Activated CD4-positive, alpha-beta memory T cell treated with anti-CD3 and anti-CD28 coated beads for 36 hours (primary cell): ENCODE results near the gene RAPGEF4. TPM values are rescaled to one million over a fixed set of nuclear protein-coding genes. Genes with fewer than 3 reads are reported as not detected.
A peak's percentile ranks its signal among the peaks of the same experiment; 100 is the strongest.
"Not testable (repeated sequence)": the region's sequence is repeated elsewhere in the genome, so short reads cannot be mapped to it uniquely, and the experiment has no call there.

ENCODE experiments used
- CTCF ChIA-PET: fragments of 350-600 bp; sonication (Branson Sonifier 250); formaldehyde crosslinking; loops from one replicate; lab custom pipeline; 2021; ENCODE audit warnings: antibody characterized with exemption, inconsistent platforms; lab: Charles Lee
- POLR2A ChIA-PET: fragments of 350-600 bp; sonication (Branson Sonifier 250); formaldehyde crosslinking; loops from one replicate; lab custom pipeline; 2021; ENCODE audit warnings: antibody characterized with exemption; lab: Charles Lee
- DNase-seq: peaks from one replicate; pipeline ENCODE4 v3.0.0-alpha.2; 2020
- H3K27ac Mint-ChIP-seq: one replicate; pipeline ENCODE4 v1.8.0; 2021; ENCODE audit warnings: mixed read lengths
- H3K27me3 Mint-ChIP-seq: one replicate; pipeline ENCODE4 v1.8.0; 2021; ENCODE audit warnings: mixed read lengths
- H3K36me3 Mint-ChIP-seq: one replicate; pipeline ENCODE4 v1.8.0; 2021; ENCODE audit warnings: mixed read lengths
- H3K4me1 Mint-ChIP-seq: one replicate; pipeline ENCODE4 v1.8.0; 2021; ENCODE audit warnings: low read depth, mixed read lengths
- H3K4me3 Mint-ChIP-seq: one replicate; pipeline ENCODE4 v1.8.0; 2021; ENCODE audit warnings: mild to moderate bottlenecking, mixed read lengths
- H3K9me3 Mint-ChIP-seq: one replicate; pipeline ENCODE4 v1.8.0; 2021; ENCODE audit warnings: mixed read lengths
- intact Hi-C: fragments of 100-400 bp; cut with micrococcal nuclease; formaldehyde crosslinking; loops from one replicate; pipeline ENCODE4 v1.15.1; 2023
- total RNA-seq, 2 experiments: library from RNA; stranded (reverse); gene quantifications; one replicate each; pipeline ENCODE4 v1.2.3, GENCODE V29; 2021

The RAPGEF4 gene
- total RNA-seq, 2 experiments from 2014 or later: 0.21 TPM; not detected in 1

GRCh38 chr2:172734711-172735581 lies 699 bp upstream of the RAPGEF4 start:
- CTCF ChIA-PET: no interaction called here

GRCh38 chr2:172736424-172737174 lies 954 bp downstream of the RAPGEF4 start:
- intact Hi-C loops: no loop called here
- peaks cover 5% of the 10 kb centered on the region for H3K4me1 Mint-ChIP-seq
- peak overlapping the region; percentile 57 for H3K4me3 Mint-ChIP-seq
- CTCF ChIA-PET: no interaction called here
- no peak overlapping the region for H3K27ac Mint-ChIP-seq
- H3K36me3 Mint-ChIP-seq: no peaks in the 10 kb centered on the region
- peaks cover 49% of the 10 kb centered on the region for H3K27me3 Mint-ChIP-seq
- DNase-seq: no peak
- no peaks in the 10 kb centered on the region for H3K9me3 Mint-ChIP-seq
- POLR2A ChIA-PET: no interaction called here

More at GRCh38 chr2:172734711-172735581, 699 bp upstream of the RAPGEF4 start:
- intact Hi-C loops: no loop called here
- Mint-ChIP-seq H3K4me1 (peaks cover 5% of the 10 kb centered on the region), H3K27ac (no peak overlapping the region), H3K27me3 (peaks cover 51% of the 10 kb centered on the region), H3K4me3 (peak overlapping the region; percentile 30), H3K36me3 (no peaks in the 10 kb centered on the region), H3K9me3 (no peaks in the 10 kb centered on the region)
- DNase-seq: peak; percentile 37
- POLR2A ChIA-PET: no interaction called here

GRCh38 chr2:172739661-172740266 lies 4.1 kb downstream of the RAPGEF4 start:
- ChIA-PET POLR2A (no interaction called here), CTCF (no interaction called here)
- Mint-ChIP-seq H3K27ac (no peak overlapping the region), H3K4me1 (peaks cover 5% of the 10 kb centered on the region), H3K36me3 (no peaks in the 10 kb centered on the region), H3K27me3 (peaks cover 46% of the 10 kb centered on the region), H3K9me3 (peaks cover 7% of the 10 kb centered on the region), H3K4me3 (no peak overlapping the region)
- intact Hi-C loops: no loop called here
- DNase-seq: no peak

GRCh38 chr2:172740856-172741255 lies 5.2 kb downstream of the RAPGEF4 start:
- Mint-ChIP-seq H3K9me3 (peaks cover 7% of the 10 kb centered on the region), H3K27ac (no peak overlapping the region), H3K4me1 (peaks cover 5% of the 10 kb centered on the region), H3K4me3 (no peak overlapping the region), H3K27me3 (peaks cover 41% of the 10 kb centered on the region), H3K36me3 (no peaks in the 10 kb centered on the region)
- DNase-seq: no peak
- CTCF ChIA-PET: no interaction called here
- intact Hi-C loops: no loop called here
- POLR2A ChIA-PET: no interaction called here

- H3K9me3 Mint-ChIP-seq: peaks cover 7% of the 10 kb centered on the region
- no peak for DNase-seq
- ChIA-PET CTCF (no interaction called here), POLR2A (no interaction called here)
- no peaks in the 10 kb centered on the region for H3K36me3 Mint-ChIP-seq
- intact Hi-C loops: no loop called here
- H3K4me3 Mint-ChIP-seq: no peak overlapping the region
- no peak overlapping the region for H3K27ac Mint-ChIP-seq
- H3K27me3 Mint-ChIP-seq: peaks cover 28% of the 10 kb centered on the region
- no peaks in the 10 kb centered on the region for H3K4me1 Mint-ChIP-seq
These were observed 7.4 kb downstream of the RAPGEF4 start for GRCh38 chr2:172742931-172743540.

GRCh38 chr2:172743898-172744297 lies 8.3 kb downstream of the RAPGEF4 start:
- no peak for DNase-seq
- Mint-ChIP-seq H3K4me3 (no peak overlapping the region), H3K27ac (no peak overlapping the region), H3K4me1 (no peaks in the 10 kb centered on the region), H3K27me3 (peaks cover 22% of the 10 kb centered on the region), H3K9me3 (peaks cover 7% of the 10 kb centered on the region), H3K36me3 (no peaks in the 10 kb centered on the region)
- intact Hi-C loops: no loop called here
- ChIA-PET CTCF (no interaction called here), POLR2A (no interaction called here)

GRCh38 chr2:172745636-172746035 lies 10.0 kb downstream of the RAPGEF4 start:
- peaks cover 7% of the 10 kb centered on the region for H3K9me3 Mint-ChIP-seq

GRCh38 chr2:172748543-172748942 lies 12.9 kb downstream of the RAPGEF4 start:
- H3K27ac Mint-ChIP-seq, H3K4me3 Mint-ChIP-seq, H3K36me3 Mint-ChIP-seq, H3K9me3 Mint-ChIP-seq, POLR2A ChIA-PET, intact Hi-C loops, H3K4me1 Mint-ChIP-seq, DNase-seq, CTCF ChIA-PET: not testable (repeated sequence)
- H3K27me3 Mint-ChIP-seq: peaks cover 12% of the 10 kb centered on the region

More at GRCh38 chr2:172745636-172746035, 10.0 kb downstream of the RAPGEF4 start:
- ChIA-PET POLR2A (no interaction called here), CTCF (no interaction called here)
- Mint-ChIP-seq H3K4me3 (no peak overlapping the region), H3K27me3 (peaks cover 21% of the 10 kb centered on the region), H3K36me3 (no peaks in the 10 kb centered on the region), H3K27ac (no peak overlapping the region), H3K4me1 (no peaks in the 10 kb centered on the region)
- intact Hi-C loops: no loop called here
- no peak for DNase-seq

- Mint-ChIP-seq H3K4me3 (no peak overlapping the region), H3K36me3 (no peaks in the 10 kb centered on the region), H3K27ac (no peak overlapping the region), H3K4me1 (no peaks in the 10 kb centered on the region), H3K9me3 (peaks cover 2% of the 10 kb centered on the region), H3K27me3 (peaks cover 10% of the 10 kb centered on the region)
- POLR2A ChIA-PET: no interaction called here
- intact Hi-C loops: no loop called here
- CTCF ChIA-PET: no interaction called here
- no peak for DNase-seq
These were observed 13.7 kb downstream of the RAPGEF4 start for GRCh38 chr2:172749388-172749787.

- H3K9me3 Mint-ChIP-seq: no peaks in the 10 kb centered on the region
- H3K27ac Mint-ChIP-seq: no peak overlapping the region
- no peaks in the 10 kb centered on the region for H3K4me1 Mint-ChIP-seq
- H3K27me3 Mint-ChIP-seq: peaks cover 10% of the 10 kb centered on the region
- intact Hi-C loops: no loop called here
- CTCF ChIA-PET: no interaction called here
- H3K36me3 Mint-ChIP-seq: no peaks in the 10 kb centered on the region
- POLR2A ChIA-PET: no interaction called here
- no peak overlapping the region for H3K4me3 Mint-ChIP-seq
- DNase-seq: no peak
These were observed 15.9 kb downstream of the RAPGEF4 start for GRCh38 chr2:172751564-172751963.

- Mint-ChIP-seq H3K36me3 (no peaks in the 10 kb centered on the region), H3K27me3 (peaks cover 12% of the 10 kb centered on the region), H3K9me3 (no peaks in the 10 kb centered on the region), H3K4me1 (no peaks in the 10 kb centered on the region), H3K27ac (no peak overlapping the region), H3K4me3 (no peak overlapping the region)
- ChIA-PET POLR2A (no interaction called here), CTCF (no interaction called here)
- intact Hi-C loops: no loop called here
- no peak for DNase-seq
These were observed 18.0 kb downstream of the RAPGEF4 start for GRCh38 chr2:172753610-172754009.

- no peak overlapping the region for H3K4me3 Mint-ChIP-seq
- no peaks in the 10 kb centered on the region for H3K4me1 Mint-ChIP-seq
- POLR2A ChIA-PET: interaction anchor here (0.6 kb wide), 1 partner anchor 11 kb away, joined by 3 read pairs; no protein-coding TSS in a partner anchor
These were observed 23.8 kb downstream of the RAPGEF4 start for GRCh38 chr2:172759441-172759840.

More at GRCh38 chr2:172759441-172759840, 23.8 kb downstream of the RAPGEF4 start:
- intact Hi-C loops: no loop called here
- no peak for DNase-seq
- H3K27ac Mint-ChIP-seq: no peak overlapping the region
- peaks cover 8% of the 10 kb centered on the region for H3K27me3 Mint-ChIP-seq
- no peaks in the 10 kb centered on the region for H3K36me3 Mint-ChIP-seq
- peaks cover 13% of the 10 kb centered on the region for H3K9me3 Mint-ChIP-seq
- CTCF ChIA-PET: no interaction called here
